Neural progenitor cell (in vitro differentiated cells): ENCODE measurements around the gene FAM124A. TPM values are rescaled to one million over a fixed set of nuclear protein-coding genes. Genes with fewer than 3 reads are reported as not detected.

Source experiments
- DNase-seq: peaks from one replicate; pipeline ENCODE4 v3.0.0-alpha.2; 2016; ENCODE audit warnings: low spot score
- H2AFZ ChIP-seq: fragments of 200-600 bp; sonication (generic); replicated peaks from 2 replicates; pipeline ENCODE4 v1.6.1; 2016; ENCODE audit warnings: antibody characterized with exemption
- H3F3A ChIP-seq: fragments of 200-600 bp; sonication (generic); 2 replicates; pipeline ENCODE4 v1.6.1; 2016; ENCODE audit warnings: antibody characterized with exemption, low read depth
- H3K27ac ChIP-seq: fragments of 200-600 bp; sonication (generic); 2 replicates; pipeline ENCODE4 v1.5.1; 2016; ENCODE audit warnings: mild to moderate bottlenecking
- H3K27me3 ChIP-seq: fragments of 200-600 bp; sonication (generic); 2 replicates; pipeline ENCODE4 v1.6.1; 2016; ENCODE audit warnings: mild to moderate bottlenecking, moderate library complexity
- H3K36me3 ChIP-seq: fragments of 200-600 bp; sonication (generic); 2 replicates; pipeline ENCODE4 v1.5.1; 2016
- H3K4me1 ChIP-seq: fragments of 200-600 bp; sonication (generic); 2 replicates; pipeline ENCODE4 v1.6.1; 2016; ENCODE audit warnings: mixed run types
- H3K4me2 ChIP-seq: fragments of 200-600 bp; sonication (generic); 2 replicates; pipeline ENCODE4 v1.6.1; 2016
- H3K4me3 ChIP-seq: fragments of 200-600 bp; sonication (generic); 2 replicates; pipeline ENCODE4 v1.5.1; 2016
- H3K79me2 ChIP-seq: fragments of 200-600 bp; sonication (generic); 2 replicates; pipeline ENCODE4 v1.6.1; 2016; ENCODE audit warnings: low read depth
- H3K9ac ChIP-seq: fragments of 200-600 bp; sonication (generic); 2 replicates; pipeline ENCODE4 v1.6.1; 2016
- H3K9me3 ChIP-seq: fragments of 200-600 bp; sonication (generic); 2 replicates; pipeline ENCODE4 v1.5.1; 2016; ENCODE audit warnings: low read depth
- H4K20me1 ChIP-seq: fragments of 200-600 bp; sonication (generic); 2 replicates; pipeline ENCODE4 v1.6.1; 2016; ENCODE audit warnings: low read depth
- H3K27ac Mint-ChIP-seq: 3 replicates; pipeline ENCODE4 v1.8.0; 2021; ENCODE audit warnings: mixed read lengths
- H3K27me3 Mint-ChIP-seq: 2 replicates; pipeline ENCODE4 v1.8.0; 2022; ENCODE audit warnings: low read depth, mild to moderate bottlenecking, inconsistent platforms, moderate library complexity, mixed read lengths; ENCODE audit not compliant: insufficient read depth
- H3K36me3 Mint-ChIP-seq: 3 replicates; pipeline ENCODE4 v1.8.0; 2021; ENCODE audit warnings: mixed read lengths
- H3K4me1 Mint-ChIP-seq: 3 replicates; pipeline ENCODE4 v1.8.0; 2021; ENCODE audit warnings: mixed read lengths
- H3K4me3 Mint-ChIP-seq: 3 replicates; pipeline ENCODE4 v1.8.0; 2021; ENCODE audit warnings: mild to moderate bottlenecking, moderate library complexity, mixed read lengths
- H3K9me3 Mint-ChIP-seq: 3 replicates; pipeline ENCODE4 v1.8.0; 2020; ENCODE audit warnings: mixed read lengths
- EZH2 ChIP-seq: fragments of 200-600 bp; sonication (generic); IDR thresholded peaks from 2 replicates; pipeline ENCODE4 v1.6.1; 2017; ENCODE audit warnings: antibody characterized with exemption, mild to moderate bottlenecking, moderate library complexity
- EZH2phosphoT487 ChIP-seq: fragments of 200-600 bp; sonication (generic); IDR thresholded peaks from 2 replicates; pipeline ENCODE4 v1.6.1; 2017; ENCODE audit warnings: antibody characterized with exemption
- total RNA-seq: library from RNA; depleted of rRNA; stranded (reverse); fragments of >200 nt; gene quantifications from 2 replicates; pipeline ENCODE4 v1.2.3, GENCODE V29; 2015; ENCODE audit warnings: low replicate concordance
- TF ChIP-seq, protein P1 (sequence below): fragments of 200-600 bp; sonication (generic); IDR thresholded peaks from 2 replicates; pipeline ENCODE4 v1.5.1; 2017; ENCODE audit warnings: antibody characterized with exemption, mild to moderate bottlenecking

FAM124A gene
- total RNA-seq = 22.6 and 41.1 TPM in 2 replicates

DNA sequence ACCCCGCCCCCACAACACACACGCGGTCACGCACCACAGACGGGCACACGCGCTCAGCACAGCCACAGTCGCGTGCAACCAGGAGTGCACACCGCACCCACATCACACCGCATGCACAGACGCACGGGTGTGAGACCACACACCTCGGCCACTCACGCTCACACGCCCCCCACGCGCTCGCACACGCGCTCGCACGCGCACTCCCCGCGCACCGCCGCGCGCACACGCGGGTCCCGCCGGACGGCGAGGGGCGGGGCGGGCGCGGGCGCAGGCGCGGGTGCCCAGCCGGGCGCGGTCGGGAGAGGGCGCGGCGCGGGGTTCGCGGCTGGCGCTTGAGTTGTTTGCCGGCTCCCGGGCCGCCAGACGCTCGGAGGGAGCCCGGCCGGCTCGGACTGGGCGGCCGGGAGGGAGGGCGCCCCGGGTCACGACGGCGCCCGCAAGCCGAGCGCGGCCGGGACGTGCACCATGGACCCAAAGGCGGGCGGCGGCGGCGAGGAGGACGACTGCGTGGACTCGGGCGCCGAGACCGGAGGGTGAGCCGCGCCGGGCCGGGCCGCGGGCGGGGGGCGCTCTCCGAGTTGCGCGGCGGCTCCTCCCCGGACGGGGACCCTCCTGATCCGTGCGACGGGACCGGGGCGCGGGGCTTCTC, at the start of gene FAM124A:
Gene FAM124A, plus strand, starts transcription at position 362 of the 649 bp plus-strand sequence. Its CDS starts 104 bp downstream, at position 466.
- Histone ChIP-seq H3K4me1 (peaks cover 38% of the 10 kb centered on the region), H3K27ac (peak within 1 kb of the TSS; percentile 47), H3K4me2 (peak within 1 kb of the TSS; percentile 93), H4K20me1 (peaks cover 35% of the 10 kb centered on the region), H3K36me3 (no peaks in the 10 kb centered on the region), H3F3A (peaks cover 39% of the 10 kb centered on the region), H3K27me3 (peaks cover 13% of the 10 kb centered on the region), H3K9me3 (no peaks in the 10 kb centered on the region), H3K79me2 (peaks cover 43% of the 10 kb centered on the region), H3K9ac (peak within 1 kb of the TSS; percentile 65), H3K4me3 (peak within 1 kb of the TSS; percentile 78), H2AFZ (peak within 1 kb of the TSS; percentile 74)
- H3K4me3 Mint-ChIP-seq = peak within 1 kb of the TSS; percentile 91
- H3K27me3 Mint-ChIP-seq = peaks cover 9% of the 10 kb centered on the region
- DNase-seq = peak; percentile 91
- no peak within 1 kb of the TSS for H3K27ac Mint-ChIP-seq
- H3K36me3 Mint-ChIP-seq = peaks cover 11% of the 10 kb centered on the region
- H3K4me1 Mint-ChIP-seq = peaks cover 19% of the 10 kb centered on the region
- H3K9me3 Mint-ChIP-seq = no peaks in the 10 kb centered on the region
- TF ChIP-seq EZH2 = no peak
- no peak for TF ChIP-seq EZH2phosphoT487
- TF ChIP-seq, protein P1, sequence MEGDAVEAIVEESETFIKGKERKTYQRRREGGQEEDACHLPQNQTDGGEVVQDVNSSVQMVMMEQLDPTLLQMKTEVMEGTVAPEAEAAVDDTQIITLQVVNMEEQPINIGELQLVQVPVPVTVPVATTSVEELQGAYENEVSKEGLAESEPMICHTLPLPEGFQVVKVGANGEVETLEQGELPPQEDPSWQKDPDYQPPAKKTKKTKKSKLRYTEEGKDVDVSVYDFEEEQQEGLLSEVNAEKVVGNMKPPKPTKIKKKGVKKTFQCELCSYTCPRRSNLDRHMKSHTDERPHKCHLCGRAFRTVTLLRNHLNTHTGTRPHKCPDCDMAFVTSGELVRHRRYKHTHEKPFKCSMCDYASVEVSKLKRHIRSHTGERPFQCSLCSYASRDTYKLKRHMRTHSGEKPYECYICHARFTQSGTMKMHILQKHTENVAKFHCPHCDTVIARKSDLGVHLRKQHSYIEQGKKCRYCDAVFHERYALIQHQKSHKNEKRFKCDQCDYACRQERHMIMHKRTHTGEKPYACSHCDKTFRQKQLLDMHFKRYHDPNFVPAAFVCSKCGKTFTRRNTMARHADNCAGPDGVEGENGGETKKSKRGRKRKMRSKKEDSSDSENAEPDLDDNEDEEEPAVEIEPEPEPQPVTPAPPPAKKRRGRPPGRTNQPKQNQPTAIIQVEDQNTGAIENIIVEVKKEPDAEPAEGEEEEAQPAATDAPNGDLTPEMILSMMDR = peak; percentile 28

GRCh38 chr13:51175021-51175420, 47.2 kb upstream of the FAM124A start:
- no peak overlapping the region for H3K27ac ChIP-seq
- no peak overlapping the region for H3K9ac ChIP-seq
- H3K4me3 Mint-ChIP-seq = no peak overlapping the region
- H3F3A ChIP-seq = no peaks in the 10 kb centered on the region
- H4K20me1 ChIP-seq = no peaks in the 10 kb centered on the region
- no peaks in the 10 kb centered on the region for H3K36me3 ChIP-seq
- DNase-seq = no peak
- H3K36me3 Mint-ChIP-seq = no peaks in the 10 kb centered on the region
- peaks cover 5% of the 10 kb centered on the region for H3K4me1 ChIP-seq
- peaks cover 4% of the 10 kb centered on the region for H3K9me3 Mint-ChIP-seq
- H3K4me3 ChIP-seq = no peak overlapping the region
- H3K4me1 Mint-ChIP-seq = peaks cover 6% of the 10 kb centered on the region
- H3K4me2 ChIP-seq = no peak overlapping the region
- H3K27me3 Mint-ChIP-seq = peaks cover 27% of the 10 kb centered on the region
- peaks cover 15% of the 10 kb centered on the region for H3K27me3 ChIP-seq
- no peaks in the 10 kb centered on the region for H3K9me3 ChIP-seq
- H2AFZ ChIP-seq = no peak overlapping the region
- peaks cover 8% of the 10 kb centered on the region for H3K79me2 ChIP-seq
- TF ChIP-seq, protein P1 = no peak
- TF ChIP-seq EZH2 (no peak), EZH2phosphoT487 (no peak)
- H3K27ac Mint-ChIP-seq = no peak overlapping the region

DNA sequence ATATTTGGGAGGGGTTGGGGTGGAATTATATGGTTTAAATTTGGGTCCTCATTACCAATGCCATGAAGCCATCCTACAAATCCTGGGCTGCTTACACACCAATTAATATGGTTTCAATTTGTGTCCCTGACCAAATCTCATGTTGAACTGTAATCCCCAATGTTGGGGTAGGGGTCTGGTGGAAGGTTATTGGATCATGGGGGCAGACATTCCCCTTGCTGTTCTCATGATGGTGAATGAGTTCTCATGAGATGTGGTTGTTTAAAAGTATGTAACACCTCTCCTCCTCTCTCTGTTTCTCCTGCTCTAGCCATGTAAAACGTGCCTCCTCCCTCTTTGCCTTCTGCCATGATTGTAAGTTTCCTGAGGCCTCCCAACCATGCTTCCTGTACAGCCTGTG, 46.6 kb upstream of the FAM124A start:
- no peak overlapping the region for H3K9ac ChIP-seq
- H3K9me3 ChIP-seq = no peaks in the 10 kb centered on the region
- peaks cover 24% of the 10 kb centered on the region for H3K27me3 Mint-ChIP-seq
- no peak overlapping the region for H3K4me3 Mint-ChIP-seq
- H3K4me2 ChIP-seq = no peak overlapping the region
- H3K36me3 Mint-ChIP-seq = no peaks in the 10 kb centered on the region
- H3K79me2 ChIP-seq = peaks cover 5% of the 10 kb centered on the region
- H3K36me3 ChIP-seq = no peaks in the 10 kb centered on the region
- H3F3A ChIP-seq = no peaks in the 10 kb centered on the region
- TF ChIP-seq EZH2 (no peak), EZH2phosphoT487 (no peak)
- TF ChIP-seq, protein P1 = no peak
- H3K27ac Mint-ChIP-seq = no peak overlapping the region
- peaks cover 4% of the 10 kb centered on the region for H3K9me3 Mint-ChIP-seq
- no peak overlapping the region for H3K27ac ChIP-seq
- H3K4me3 ChIP-seq = no peak overlapping the region
- no peaks in the 10 kb centered on the region for H4K20me1 ChIP-seq
- peaks cover 14% of the 10 kb centered on the region for H3K27me3 ChIP-seq
- peaks cover 5% of the 10 kb centered on the region for H3K4me1 ChIP-seq
- H2AFZ ChIP-seq = no peak overlapping the region
- H3K4me1 Mint-ChIP-seq = peaks cover 6% of the 10 kb centered on the region
- no peak for DNase-seq
